HG03095 (cell line): Measurements from ENCODE around the gene ARMC3.
"Not testable (repeated sequence)": the region's sequence is repeated elsewhere in the genome, so short reads cannot be mapped to it uniquely, and the experiment has no call there.

ENCODE experiments used
- ATAC-seq: cut with Tn5 transposase; IDR thresholded peaks from one replicate; pipeline ENCODE4 v1.9.1; 2021; ENCODE audit warnings: moderate library complexity; ENCODE audit not compliant: unreplicated experiment

The ARMC3 gene, protein sequence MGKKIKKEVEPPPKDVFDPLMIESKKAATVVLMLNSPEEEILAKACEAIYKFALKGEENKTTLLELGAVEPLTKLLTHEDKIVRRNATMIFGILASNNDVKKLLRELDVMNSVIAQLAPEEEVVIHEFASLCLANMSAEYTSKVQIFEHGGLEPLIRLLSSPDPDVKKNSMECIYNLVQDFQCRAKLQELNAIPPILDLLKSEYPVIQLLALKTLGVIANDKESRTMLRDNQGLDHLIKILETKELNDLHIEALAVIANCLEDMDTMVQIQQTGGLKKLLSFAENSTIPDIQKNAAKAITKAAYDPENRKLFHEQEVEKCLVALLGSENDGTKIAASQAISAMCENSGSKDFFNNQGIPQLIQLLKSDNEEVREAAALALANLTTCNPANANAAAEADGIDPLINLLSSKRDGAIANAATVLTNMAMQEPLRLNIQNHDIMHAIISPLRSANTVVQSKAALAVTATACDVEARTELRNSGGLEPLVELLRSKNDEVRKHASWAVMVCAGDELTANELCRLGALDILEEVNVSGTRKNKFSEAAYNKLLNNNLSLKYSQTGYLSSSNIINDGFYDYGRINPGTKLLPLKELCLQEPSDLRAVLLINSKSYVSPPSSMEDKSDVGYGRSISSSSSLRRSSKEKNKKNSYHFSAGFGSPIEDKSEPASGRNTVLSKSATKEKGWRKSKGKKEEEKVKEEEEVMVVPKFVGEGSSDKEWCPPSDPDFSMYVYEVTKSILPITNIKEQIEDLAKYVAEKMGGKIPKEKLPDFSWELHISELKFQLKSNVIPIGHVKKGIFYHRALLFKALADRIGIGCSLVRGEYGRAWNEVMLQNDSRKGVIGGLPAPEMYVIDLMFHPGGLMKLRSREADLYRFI

DNA sequence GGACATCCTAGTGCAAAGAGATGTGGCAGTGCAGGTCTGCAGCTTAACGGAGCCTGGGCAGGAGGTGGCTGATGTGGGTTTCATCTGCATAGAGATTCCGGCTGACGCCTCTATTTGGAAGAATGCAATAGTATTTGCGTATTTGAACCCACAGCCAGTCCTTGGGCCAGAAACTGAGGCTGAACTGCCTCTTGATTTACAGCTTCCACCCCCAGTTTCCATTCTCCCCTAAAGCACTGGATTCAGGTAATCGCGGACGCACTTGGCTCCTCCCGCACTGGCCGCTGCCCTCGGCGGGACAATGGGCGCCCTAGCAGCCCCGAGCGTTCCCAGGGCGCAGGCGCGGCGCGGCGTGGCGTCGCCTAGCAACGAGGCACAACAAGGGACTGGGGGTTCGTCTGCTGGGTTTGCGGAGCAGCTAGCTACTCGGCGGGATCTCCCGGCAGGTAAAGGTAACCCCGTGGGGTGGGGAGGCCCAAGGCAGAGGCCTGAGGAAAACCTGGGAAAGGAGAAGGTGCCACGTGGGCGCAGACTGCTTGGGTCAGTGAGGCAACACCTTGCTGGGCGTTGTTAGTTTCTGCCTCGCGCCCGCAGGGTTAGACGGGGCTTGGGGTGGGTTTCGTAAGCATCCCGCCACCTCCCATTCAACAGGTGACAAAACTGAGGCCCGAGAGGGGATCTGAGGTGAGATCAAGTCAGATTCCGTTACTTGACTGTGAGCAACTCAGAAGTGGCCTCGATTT lies at the start of gene ARMC3:
Gene ARMC3 (plus strand): TSS at position 393 of the 743 bp plus-strand sequence. CDS start 3,944 bp downstream, outside the sequence.
- peak; percentile 88 for ATAC-seq

DNA sequence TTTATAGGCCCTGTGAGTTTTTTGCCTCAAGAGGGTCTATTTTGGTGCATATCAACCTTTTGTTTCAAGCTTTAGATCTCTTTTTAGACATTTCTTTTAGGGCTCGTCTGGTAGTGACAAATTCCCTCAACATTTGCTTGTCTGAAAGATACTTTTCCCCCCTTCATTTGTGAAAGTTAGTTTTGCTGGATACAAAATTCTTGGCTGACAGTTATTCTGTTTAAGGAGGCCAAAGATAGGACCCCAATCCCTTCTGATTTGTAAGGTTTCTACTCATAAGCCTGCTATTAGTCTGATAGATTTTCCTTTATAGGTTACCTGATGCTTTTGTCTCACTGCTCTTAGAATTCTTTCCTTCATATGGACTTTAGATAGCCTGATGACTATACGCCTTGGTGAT lies 36.1 kb upstream of the ARMC3 start:
- ATAC-seq, result no peak

DNA sequence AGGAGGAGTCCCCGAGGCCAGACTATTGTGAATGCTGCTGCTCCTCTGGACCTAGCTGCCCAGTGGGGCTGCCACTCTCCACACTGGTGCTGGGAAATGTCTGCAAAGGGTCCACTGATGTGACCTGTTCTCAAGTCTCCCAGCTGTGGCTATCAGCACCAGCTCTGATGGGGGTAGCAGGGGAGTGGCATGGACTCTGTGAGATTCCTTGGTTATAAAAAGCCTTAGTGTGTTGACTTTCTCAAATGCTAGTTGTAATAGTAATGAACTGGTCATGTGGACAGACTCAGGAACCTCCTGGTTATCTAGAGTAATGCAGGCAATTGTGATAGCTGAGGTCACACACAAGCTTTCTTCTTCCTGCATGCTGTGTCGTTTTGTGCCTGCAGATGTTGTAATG lies 34.1 kb upstream of the ARMC3 start:
- ATAC-seq, result no peak

DNA sequence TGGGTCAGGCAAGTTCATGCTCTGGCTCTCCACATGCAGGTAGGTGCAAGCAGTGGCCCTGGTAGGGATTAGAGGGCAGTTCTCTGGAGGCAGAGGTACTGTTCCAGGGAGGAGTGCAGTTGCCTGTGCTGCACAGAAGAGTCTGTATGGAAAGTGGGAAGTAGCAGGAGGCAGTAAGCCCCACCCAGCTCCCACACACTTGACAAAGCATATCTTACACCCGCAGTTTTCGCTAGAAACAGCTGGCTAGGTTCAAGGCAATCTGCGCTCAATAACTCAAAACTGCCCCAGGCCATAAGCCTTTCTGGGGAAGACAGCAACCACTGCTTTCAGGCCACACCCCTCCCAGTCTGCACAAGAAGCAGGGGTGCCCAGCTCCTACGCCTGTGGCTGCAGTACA lies 33.1 kb upstream of the ARMC3 start:
- ATAC-seq, result no peak

DNA sequence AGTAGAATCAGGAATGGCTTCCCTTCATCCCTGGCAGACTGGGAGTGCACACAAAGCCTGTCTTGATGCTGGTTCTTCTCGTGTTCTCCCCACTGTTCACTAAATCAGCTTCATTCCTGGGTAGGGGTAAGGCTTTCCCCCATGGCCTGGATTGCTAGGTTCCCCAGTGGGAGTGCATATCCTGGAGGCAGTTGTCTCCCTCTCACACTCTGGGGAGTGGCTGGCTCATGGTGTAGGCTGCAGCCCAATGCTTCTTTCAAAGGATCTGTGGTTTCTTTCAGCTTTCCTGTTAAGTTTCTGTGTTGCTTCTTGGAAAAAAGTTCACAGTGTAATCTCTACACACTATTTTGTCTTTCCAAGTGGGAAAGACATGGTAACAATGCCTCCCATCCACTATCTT lies 32.6 kb upstream of the ARMC3 start:
- no peak for ATAC-seq

DNA sequence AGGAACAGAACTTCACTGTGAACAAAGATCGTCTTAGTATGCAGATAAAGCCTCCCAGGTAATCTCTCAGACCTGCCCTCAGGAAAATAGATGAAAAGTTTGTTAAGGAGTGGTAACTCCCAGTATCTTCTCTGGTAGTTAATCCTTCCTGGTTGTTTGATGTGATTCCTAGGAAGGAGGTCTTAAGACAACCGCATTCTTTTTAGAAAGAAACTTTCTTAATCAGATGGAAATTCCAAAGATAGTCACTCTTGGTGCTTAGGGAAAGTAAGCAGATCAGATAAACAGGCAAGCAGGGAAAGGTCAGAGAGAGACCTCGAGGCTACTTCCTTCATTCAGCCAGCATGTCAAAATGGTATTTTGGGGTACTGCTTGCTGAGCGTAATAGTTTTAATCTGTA lies 30.5 kb upstream of the ARMC3 start:
- no peak for ATAC-seq

DNA sequence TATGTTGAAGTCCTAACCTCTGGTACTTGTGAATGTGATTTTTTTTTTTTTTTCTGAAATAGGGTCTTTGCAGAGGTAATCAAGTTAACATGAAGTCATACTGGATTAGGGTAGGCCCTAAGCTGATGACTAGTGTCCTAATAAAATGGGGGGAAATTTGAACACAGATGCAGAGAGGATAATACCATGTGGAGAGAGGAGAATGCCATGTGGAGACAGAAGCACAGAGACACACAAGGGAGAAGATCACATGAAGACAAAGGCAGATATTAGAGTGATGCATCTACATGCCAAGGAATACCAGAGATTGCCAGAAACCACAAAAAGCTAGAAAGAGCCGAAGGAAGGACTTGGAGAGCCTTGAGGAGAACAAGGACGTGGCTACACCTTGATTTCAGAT lies 28.5 kb upstream of the ARMC3 start:
- no peak for ATAC-seq

DNA sequence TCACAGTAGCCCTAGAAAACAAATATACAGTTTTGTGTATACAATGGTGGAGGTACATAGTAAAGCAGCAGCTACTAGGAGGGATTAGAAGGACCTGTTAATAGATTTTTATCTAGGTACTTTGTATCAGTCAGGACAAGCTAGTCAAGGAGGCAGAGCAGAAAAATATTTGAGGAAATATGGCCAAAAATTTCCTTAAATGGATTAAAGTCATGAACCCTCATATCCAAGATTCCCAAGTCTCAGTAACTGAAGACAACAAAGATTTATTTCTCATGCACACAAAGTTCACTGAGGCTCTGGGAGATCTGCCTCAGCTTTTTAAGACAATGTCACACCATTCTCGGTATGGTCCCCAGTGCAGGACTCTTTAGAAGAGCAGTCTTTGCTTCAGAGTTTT lies 28.1 kb upstream of the ARMC3 start:
- ATAC-seq, result no peak

DNA sequence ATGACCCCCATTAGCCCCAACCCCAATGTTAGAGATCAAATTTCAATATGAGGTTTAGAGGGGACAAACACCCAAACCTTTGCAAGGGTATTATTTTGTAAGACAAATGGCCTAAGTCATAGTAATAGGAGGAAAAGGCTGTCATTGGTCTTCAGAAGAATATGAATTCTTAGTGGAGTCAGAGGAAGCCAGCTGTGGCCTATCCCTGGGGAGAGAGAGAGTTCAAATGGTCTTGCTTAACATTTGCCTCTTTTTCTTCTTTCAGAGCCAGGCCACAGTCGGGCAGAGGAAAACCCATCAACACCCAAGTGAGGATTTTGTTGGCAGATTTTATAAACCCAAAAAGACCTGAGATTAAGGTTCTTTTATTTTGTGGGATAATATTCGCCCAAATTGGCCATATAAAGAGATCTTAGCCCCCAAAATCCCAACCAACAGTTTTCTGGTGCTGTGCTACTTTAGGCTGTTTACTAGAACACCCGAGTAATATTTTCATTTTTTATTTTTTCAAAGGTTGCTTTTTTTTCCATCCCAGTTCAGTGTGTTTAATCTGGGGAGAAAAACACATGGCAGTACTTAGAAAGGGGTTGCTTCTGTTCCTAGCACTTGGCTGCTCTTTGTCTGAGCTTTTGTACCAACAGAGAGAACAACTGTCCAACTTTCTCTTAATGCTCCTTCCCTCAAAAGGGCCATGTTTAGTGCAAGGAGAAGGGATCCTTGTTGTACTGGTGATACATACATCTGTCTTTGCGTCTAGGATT lies 26.8 kb upstream of the ARMC3 start:
- no peak for ATAC-seq

DNA sequence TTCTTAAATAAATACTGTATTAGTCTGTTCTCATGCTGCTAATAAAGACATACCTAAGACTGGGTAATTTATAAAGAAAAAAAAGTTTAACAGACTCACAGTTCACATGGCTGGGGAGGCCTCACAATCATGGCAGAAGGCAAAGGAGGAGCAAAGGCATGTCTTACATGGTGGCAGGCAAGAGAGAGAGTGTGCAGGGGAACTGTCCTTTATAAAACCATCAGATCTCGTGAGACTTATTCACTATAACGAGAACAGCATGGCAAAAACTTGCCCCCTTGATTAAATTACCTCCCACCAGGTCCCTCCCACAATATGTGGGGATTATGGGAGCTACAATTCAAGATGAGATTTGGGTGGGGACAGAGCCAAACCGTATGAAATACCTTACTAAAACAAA lies 25.7 kb upstream of the ARMC3 start:
- not testable (repeated sequence) for ATAC-seq

DNA sequence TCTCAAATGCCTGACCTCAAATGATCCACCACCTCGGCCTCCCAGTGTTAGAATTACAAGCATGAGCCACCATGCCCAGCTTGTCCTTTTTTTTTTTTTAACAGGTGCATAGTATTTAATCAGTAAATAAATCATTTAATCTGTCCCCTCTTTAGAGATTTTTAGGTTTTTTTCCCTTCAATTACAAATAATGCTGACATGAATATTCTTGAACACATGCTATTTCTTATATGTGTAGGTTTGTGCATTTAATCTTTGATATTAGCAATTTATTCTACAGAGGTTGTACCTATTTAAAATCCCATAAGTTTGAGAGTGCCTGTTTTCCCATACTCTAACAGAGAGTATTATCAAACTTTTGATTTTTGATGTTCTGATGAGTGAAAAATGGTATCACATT lies 24.2 kb upstream of the ARMC3 start:
- ATAC-seq, result no peak

DNA sequence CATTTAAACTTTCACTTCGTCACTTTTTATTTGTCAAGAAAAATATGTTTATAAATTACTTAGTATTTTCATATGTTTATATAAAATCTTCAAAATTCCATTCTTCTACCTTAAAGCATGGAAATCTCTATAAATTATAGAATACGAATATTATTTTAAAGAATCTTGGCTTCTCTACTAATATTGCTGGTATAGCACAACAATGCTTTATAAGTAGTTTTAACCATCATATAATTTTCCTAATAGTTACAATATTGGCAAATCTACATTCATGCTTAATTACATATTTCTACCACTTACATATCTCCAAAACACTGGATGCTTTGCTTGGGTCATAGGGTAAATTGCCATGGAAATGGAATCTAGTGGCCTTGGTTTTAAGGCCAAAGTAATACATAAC lies 21.1 kb upstream of the ARMC3 start:
- no peak for ATAC-seq

DNA sequence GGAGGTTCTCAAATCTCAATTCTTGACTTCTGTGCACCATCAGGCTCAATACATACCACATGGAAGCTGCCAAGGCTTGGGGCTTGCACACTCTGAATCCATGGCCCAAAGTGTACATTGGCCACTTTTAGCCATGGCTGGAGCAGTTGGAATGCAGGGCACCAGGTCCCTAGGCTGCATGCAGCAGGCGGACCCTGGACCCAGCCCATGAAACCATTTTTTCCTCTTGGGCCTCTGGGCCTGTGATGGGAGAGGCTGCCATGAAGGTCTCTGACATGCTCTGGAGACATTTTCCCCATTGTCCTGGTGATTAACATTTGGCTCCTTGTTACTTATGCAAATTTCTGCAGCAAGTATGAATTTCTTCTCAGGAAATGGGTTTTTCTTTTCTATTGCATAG lies 19.0 kb upstream of the ARMC3 start:
- ATAC-seq, result no peak

DNA sequence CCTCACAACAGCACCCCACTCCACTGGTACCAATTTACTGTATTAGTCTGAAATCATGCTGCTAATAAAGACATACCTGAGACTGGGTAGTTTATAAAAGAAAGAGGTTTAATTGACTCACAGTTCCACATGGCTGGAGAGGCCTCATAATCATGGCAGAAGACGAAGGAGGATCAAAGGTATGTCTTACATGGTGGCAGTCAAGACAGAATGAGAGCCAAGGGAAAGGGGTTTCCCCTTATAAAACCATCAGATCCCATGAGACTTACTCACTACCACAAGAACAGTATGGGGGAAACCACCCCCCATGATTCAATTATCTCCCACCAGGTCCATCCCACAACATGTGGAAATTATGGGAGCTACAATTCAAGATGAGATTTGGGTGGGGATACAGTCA lies 18.2 kb upstream of the ARMC3 start:
- ATAC-seq, result not testable (repeated sequence)

DNA sequence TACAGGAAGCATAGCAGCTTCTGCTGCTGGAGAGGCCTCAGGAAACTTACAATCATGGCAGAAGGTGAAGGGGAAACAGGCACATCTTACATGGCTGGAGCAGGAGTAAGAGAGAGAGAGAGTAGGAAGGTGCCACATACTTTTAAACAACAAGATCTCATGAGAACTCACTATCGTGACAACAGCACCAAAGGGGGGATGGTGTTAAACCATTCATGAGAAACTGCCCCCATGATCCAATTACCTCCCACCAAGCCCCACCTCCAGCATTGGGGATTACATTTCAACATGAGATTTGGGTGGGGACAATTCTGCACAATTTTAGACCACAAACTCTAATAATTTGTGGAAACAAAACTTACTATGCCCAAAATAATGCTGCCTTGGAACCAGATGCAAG lies 16.8 kb upstream of the ARMC3 start:
- no peak for ATAC-seq

DNA sequence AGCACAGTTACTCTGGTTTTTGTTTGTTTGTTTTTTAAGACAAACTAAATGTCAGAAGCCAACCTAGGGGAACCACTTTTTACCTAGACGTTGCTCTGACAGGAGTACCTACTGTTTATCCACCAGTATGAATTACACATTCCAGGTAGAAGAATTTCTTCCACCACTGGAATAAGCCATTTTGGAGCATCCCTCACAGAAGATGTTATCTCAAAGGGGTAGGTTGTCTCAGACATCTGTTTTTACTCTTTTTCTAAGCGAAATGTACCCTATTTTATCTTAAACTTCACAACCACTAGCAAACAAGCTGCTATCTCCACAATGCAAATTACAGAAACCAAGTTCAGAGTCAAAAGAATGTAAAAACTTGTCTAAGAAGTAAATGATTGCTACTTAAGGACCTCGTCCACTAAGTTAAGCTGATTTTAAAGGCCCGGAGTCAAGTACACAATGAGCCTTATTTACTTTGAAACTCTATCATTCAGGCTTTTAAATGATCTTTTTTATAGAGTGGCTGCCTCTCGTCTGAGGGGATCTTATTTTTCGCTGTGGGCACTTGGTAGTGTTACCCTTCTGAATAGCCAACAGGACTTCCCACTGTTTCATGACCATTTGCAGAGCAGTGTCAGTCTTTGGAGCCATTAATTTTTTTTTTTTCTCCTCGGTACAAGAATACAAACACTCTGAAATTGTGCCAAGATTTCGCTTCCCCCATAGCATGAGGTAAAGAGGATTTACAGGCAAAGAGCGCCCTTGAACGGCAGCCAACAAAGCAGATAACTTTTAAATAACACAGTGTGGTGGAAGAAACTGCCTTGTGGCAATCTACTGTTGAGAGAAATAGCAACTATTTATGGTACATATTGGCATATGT lies 15.7 kb upstream of the ARMC3 start:
- ATAC-seq, result no peak

DNA sequence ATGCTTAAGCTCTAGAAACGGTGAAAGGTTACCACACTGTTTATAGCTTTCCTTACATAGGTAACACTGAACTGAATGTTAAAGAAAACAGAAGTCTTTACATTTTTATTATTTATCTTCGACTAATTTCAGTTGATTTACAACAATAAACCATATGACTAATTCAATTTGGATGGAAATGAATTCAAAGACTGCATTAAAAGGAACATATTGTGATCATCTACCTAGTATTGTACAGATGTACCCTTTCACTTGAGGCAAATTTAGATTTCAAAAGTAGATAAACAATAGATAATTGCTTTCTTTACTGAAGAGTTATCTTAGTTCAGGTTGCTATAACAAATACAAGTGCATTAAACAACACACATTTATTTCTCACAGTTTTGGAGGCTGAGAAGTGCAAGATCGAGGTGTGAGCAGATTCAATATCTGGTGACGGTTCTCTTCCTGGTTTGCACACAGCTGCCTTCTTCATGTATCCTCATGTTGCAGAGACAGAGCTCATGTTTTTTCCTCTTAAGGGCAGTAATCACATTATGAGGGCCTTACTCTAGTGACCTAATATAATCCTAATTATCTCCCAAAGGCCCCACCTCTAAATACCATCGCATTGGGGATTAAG lies 15.0 kb upstream of the ARMC3 start:
- ATAC-seq, result no peak

DNA sequence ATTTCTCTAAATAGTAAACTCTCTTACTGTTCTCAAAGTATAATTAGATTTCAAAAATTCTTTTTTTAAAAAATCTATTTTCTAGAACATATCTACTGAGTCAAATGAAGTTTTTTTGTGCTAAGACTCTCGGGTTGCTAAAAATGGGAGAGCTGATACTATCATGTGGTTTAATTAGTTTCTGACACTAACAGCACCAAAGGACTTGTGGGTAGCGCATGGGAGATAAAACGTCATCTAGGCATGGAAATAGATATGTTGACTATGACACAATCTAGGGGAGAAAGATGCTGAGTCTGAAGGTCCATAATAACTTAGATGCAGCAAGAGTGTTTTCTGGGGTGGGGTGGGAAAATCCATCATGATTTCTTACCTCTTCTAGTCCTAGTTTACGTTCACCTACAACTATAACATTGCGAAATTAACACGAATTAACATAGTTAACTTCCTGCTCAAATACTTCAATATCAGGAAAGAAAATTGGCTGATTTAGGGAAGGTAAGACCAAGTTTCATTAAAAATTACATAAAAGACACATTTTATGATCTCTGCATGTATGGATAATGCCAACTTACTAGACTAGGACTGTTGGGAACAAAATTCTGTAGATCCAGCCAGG lies 14.3 kb upstream of the ARMC3 start:
- no peak for ATAC-seq

DNA sequence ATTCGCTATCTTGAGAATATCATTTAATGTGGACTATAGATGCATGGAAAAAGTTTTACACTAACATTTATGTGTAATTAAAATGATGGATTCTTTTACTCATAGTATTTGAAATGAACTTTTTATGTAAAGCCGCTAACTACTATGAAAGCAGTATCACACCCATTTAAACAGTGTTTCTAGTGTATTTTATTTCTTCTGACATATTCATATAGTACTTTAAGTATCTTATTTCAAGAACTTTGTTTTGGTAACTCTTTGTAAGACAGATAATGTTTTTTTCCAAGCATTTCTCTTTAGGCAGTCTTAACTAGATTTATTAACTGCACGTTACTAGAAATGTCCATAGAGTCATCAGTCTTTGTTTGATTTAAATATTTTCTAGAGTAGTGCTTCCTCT lies 12.5 kb upstream of the ARMC3 start:
- no peak for ATAC-seq
